Stimulated activated CD8-positive, alpha-beta memory T cell treated with anti-CD3 and anti-CD28 coated beads, Interleukin-7, amount 100 ng/mL, for 48 hours (primary cell): Measurements from ENCODE around the gene ELF4.

ENCODE experiments used
- DNase-seq, 2 donors: peaks; one replicate each; pipeline ENCODE4 v3.0.0-alpha.2; 2020; ENCODE audit warnings: low read depth in 1 of 2; ENCODE audit errors: extremely low read depth in 1 of 2

The ELF4 gene

GRCh38 chrX:130085551-130086446 is 24.5 kb downstream of the ELF4 start:
- DNase-seq = no peak

GRCh38 chrX:130084631-130085237 is 25.6 kb downstream of the ELF4 start:
- DNase-seq = no peak

- no peak for DNase-seq
Measured at GRCh38 chrX:130083656-130084382, 26.5 kb downstream of the ELF4 start.

- DNase-seq = no peak
Measured at GRCh38 chrX:130083107-130083490, 27.2 kb downstream of the ELF4 start.

GRCh38 chrX:130082244-130083106 is 27.8 kb downstream of the ELF4 start:
- DNase-seq = peak; percentile 66 to 70

- no peak for DNase-seq
Measured at GRCh38 chrX:130081421-130082045, 28.8 kb downstream of the ELF4 start.

- no peak for DNase-seq
Measured at GRCh38 chrX:130080791-130081367, 29.4 kb downstream of the ELF4 start.

GRCh38 chrX:130079824-130080406 is 30.4 kb downstream of the ELF4 start:
- DNase-seq = no peak

GRCh38 chrX:130075777-130076176 is 34.5 kb downstream of the ELF4 start:
- no peak for DNase-seq

GRCh38 chrX:130072345-130072740 is 38.0 kb downstream of the ELF4 start:
- no peak for DNase-seq

- no peak for DNase-seq
Measured at GRCh38 chrX:130071611-130072344, 38.5 kb downstream of the ELF4 start.

- no peak for DNase-seq
Measured at GRCh38 chrX:130066975-130067615, 43.2 kb downstream of the ELF4 start.

GRCh38 chrX:130060122-130061069 is 49.9 kb downstream of the ELF4 start:
- DNase-seq = peak; percentile 43 to 63

GRCh38 chrX:130058652-130059051 is 51.6 kb downstream of the ELF4 start:
- no peak for DNase-seq

- no peak for DNase-seq
Measured at GRCh38 chrX:130057209-130057608, 53.1 kb downstream of the ELF4 start.

- DNase-seq = no peak
Measured at GRCh38 chrX:130055899-130056298, 54.4 kb downstream of the ELF4 start.

GRCh38 chrX:130055103-130055502 is 55.2 kb downstream of the ELF4 start:
- DNase-seq = no peak
